Mammary epithelial cell (primary cell): ENCODE data around the gene RPTN.

ENCODE experiments used
- EZH2 ChIP-seq: IDR thresholded peaks from 2 replicates; pipeline ENCODE4 v1.6.1; 2012; ENCODE audit warnings: low read length, inconsistent platforms, borderline replicate concordance
- TF ChIP-seq, protein P1 (sequence below), 2 donors: IDR thresholded peaks in 1 of 2; conservative IDR thresholded peaks in 1 of 2; 2 replicates each; pipeline ENCODE4 v1.5.1; 2011 to 2012; ENCODE audit warnings: inconsistent platforms in 2 of 2, low read length in 2 of 2, mild to moderate bottlenecking in 2 of 2, control low read depth in 1 of 2, low read depth in 1 of 2; ENCODE audit not compliant: insufficient read depth in 1 of 2; ENCODE audit errors: extremely low read depth in 1 of 2

DNA sequence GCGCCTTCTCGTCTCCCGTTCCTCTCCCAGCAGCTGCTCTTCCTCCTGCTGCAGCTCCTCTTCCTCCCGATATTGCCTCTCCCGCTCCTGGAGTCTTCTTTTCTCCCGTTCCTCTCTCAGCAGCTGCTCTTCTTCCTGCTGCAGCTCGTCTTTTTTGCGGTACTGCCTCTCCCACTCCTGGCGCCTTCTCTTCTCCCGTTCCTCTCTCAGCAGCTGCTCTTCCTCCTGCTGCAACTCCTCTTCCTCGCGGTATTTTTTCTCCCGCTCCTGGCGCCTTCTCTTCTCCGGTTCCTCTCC lies 49.1 kb downstream of the RPTN start:
- TF ChIP-seq, protein P1, sequence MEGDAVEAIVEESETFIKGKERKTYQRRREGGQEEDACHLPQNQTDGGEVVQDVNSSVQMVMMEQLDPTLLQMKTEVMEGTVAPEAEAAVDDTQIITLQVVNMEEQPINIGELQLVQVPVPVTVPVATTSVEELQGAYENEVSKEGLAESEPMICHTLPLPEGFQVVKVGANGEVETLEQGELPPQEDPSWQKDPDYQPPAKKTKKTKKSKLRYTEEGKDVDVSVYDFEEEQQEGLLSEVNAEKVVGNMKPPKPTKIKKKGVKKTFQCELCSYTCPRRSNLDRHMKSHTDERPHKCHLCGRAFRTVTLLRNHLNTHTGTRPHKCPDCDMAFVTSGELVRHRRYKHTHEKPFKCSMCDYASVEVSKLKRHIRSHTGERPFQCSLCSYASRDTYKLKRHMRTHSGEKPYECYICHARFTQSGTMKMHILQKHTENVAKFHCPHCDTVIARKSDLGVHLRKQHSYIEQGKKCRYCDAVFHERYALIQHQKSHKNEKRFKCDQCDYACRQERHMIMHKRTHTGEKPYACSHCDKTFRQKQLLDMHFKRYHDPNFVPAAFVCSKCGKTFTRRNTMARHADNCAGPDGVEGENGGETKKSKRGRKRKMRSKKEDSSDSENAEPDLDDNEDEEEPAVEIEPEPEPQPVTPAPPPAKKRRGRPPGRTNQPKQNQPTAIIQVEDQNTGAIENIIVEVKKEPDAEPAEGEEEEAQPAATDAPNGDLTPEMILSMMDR (conservative IDR thresholded peaks at IDR 0.05 in 1 of 2, IDR thresholded peaks at IDR 0.05 in 1 of 2; ENCODE audit: extremely low read depth in 1 of 2, insufficient read depth in 1 of 2, low read depth in 1 of 2, low read length in 2 of 2), result no peak
- no peak for TF ChIP-seq EZH2
